Activated CD4-positive, CD25-positive, alpha-beta regulatory T cell treated with anti-CD3 and anti-CD28 coated beads, Interleukin-2, amount 50 U/mL, for 16 hours (primary cell): Measurements from ENCODE around the gene NOD1.

Experiments
- DNase-seq: peaks from one replicate; pipeline ENCODE4 v3.0.0-alpha.2; 2020; ENCODE audit warnings: low read depth, low spot score

Gene NOD1

DNA sequence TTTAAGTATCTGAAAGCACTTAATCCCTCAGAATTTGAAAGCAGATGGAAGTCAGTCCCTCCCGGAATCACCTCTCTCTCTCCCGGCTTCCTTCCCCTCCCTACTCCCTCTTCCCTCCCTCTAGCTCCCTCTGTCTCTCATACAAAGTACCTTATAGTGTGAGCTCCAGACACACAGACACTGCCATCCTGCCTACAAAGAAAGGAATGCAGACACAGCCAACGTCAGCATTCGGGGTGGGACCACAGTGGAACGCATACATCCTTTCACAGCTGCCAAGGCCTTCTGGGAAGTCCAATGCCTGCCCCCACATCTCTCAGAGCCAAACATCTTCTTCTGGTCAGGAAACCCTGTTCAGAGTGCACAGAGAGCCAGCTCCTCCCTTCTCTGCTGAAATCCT lies 9.3 kb downstream of the NOD1 start:
- DNase-seq: no peak

DNA sequence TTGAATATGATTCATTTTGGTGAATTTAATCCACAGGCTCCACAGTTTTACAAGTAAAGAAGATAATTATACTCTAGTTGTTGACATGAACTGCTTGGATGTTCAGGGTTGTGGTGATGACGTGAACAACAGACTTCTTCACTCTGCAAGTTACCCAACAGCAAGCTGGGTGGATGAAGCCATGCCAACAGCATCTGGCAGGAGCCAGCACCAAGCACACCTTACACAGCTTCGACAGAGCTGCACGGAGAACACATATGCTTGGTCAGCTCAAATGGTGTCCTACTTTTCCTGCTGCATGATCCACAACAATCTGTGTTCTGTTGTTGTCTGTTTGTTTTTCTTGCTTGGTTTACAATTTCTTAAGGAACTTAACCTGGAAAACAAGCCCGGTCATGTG lies 9.8 kb downstream of the NOD1 start:
- DNase-seq: no peak

GRCh38 chr7:30468041-30468440 lies 10.5 kb downstream of the NOD1 start:
- no peak for DNase-seq

DNA sequence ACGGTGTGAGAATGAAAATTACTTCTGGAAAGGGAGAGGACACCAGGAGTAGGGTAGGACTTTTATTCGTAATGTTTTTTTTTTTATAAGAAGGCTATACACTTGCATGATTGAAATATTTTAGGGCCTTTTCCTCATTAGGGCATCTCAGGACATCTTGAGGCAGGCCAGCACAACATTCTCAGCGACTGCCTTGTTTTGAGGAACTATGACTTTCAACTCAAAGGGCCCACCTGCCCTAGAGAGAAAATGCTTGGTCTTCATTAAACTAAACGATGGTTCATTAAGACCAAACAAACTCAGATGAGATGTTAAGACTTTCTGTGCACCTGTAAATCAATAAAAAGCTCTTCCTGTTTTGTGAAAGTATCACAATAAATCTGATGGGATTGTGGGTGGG lies 11.3 kb downstream of the NOD1 start:
- DNase-seq: no peak

DNA sequence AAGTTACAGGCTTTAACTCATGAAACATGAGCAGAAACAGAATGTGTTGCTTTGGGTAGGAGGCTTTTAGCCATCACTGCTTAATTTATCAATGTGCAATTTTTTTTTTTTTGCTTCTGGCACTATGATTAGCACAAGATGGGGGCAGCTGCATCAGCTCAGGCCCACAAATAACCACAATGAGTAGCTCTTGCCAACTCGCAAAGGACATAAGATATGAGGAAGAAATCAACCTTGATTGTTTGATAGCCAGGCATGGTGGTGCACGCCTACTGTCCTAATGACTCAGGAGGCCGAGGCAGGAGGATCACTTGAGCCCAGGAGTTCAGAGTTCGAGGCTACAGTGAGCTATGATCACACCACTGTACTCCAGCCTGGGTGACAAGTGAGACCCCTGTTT lies 12.3 kb downstream of the NOD1 start:
- no peak for DNase-seq

GRCh38 chr7:30465811-30466180 lies 12.8 kb downstream of the NOD1 start:
- DNase-seq: no peak

DNA sequence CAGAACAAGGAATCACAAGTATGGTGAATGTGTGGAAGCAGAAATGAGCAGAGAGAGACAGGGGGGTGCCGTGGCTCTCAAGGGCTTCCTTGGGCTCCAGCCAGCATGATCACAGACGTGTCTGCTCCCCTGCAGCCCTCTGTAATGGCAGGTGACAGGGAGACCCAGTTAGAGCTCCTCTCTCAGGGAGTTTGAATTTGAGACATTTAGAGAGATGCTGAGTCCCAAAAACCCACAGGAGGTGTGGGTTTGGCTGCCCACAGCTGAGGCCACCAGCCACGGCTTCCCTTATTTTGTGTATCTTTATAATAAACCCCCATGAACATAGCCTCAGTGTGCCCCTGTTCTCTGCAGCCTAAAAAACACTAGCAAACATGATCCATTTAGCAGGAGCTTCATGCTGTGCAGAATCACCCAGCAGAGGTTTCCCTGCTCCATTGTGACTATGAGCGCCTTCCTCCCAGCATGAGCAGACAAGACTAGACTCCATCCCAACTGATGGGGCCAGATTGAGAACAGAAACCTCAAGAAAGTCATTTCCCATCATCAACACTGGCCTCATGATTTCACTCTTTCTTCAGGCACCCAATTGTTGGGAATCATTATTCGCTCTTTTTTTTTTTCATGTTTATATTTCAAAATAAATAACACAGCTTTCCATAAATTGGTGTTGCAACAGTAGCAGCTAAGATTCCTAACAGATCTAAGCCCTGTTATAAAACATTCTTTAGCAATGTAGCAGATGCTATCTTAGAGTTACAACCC lies 13.4 kb downstream of the NOD1 start:
- no peak for DNase-seq

DNA sequence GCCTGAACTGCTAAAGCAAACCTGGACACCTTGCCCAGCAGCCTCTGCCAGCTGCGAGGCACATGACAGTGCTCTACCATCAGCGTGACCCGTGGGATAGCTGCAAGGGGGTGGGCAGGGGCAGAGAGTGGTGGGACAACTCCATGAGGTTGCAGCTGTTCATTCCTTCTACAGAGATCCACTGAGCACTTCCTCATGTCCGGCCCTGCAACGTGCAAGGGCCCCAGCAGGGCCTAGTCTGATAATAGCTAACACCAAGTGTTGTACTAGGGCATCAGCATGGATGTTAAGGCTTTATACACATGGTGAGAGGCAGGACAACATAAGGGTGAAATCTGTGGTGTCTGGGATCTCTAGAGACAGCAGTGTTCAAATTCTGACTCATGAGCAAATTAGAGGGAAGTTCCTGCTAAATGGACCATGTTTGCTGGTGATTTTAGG lies 14.3 kb downstream of the NOD1 start:
- no peak for DNase-seq

DNA sequence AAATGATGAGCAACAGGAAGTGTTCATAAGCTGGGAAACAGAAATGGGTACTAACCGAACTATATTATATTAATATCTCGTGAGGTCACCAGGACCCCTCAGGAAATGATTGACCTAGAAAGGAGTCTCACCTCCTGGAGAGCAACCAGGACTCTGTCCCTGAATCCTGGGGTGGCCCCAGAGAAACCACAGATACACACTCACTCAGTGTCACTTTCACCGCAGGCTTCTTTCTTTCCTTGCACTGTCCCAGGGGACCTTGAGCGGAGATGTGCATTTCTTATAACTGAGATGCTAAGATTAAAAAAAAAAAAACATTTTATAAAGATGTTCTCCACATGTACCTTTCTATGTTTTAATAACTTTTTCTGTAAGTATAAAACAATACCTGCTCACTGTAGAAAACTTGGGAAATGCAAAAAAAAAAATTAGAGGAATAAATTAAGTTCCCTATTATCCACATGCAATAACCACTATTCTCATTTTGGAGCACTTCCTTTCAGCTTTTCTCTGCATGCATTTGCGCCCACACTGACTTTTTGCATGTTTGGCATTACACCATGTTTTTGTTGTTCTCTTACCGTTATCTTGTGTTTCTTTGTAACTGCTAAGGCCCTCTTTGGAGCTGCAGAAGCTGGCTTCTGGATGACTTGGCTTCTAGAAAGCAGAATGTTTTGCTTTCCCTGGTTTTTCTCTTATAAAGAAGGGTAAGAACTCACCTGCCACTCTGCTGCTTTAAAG lies 15.0 kb downstream of the NOD1 start:
- DNase-seq: no peak

GRCh38 chr7:30462179-30462578 lies 16.4 kb downstream of the NOD1 start:
- no peak for DNase-seq

DNA sequence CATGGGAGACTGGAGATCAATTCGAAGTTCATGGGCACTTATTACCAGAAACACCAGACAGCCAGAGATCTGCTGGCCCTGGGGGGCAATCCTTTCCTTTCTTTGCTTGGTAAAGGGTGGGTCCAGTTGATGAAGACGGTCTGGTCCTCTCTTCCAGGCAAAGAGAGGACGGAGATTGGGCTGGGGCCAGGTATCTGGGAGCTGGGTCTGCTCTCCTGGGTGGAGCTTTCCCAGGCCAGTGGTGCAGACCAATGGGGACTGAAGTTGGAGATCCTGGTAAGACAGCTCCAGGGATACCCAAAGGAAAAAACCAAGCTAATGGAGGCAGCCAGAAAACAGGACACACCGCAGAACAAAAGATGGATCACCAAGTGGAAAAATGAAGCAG lies 18.3 kb downstream of the NOD1 start:
- no peak for DNase-seq

DNA sequence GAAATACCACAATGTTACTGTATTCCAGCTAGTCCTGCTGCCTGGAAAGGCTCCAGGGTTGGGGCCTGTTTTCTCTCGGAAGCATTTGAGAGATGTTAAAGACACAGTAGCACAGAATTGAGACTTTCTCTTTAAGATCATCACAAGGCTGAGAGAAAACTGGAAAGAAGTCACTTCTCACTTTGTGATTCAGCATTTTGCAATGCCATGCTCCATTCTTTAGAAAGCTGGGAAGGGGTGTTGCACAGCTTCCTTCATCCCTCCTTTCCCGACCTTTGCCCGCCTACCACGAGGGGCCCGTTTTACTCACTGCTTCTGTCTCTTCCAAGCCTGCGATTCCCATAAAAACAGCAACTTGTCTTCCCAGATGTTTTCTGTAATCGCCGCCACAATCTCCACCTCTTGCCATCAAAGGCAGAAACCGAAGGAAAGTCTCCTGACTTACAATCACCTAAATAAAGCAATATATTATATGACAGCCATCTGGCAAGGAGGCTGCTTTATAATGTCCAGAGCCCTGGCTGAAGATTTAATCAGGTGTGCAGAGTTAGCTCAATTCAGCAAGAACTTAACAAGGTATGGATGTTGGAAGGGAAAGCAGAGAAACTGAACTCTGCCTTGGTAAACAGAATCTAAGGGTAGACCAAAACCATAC lies 18.9 kb downstream of the NOD1 start:
- no peak for DNase-seq

GRCh38 chr7:30458311-30458710 lies 20.3 kb downstream of the NOD1 start:
- no peak for DNase-seq

GRCh38 chr7:30453921-30454320 lies 24.7 kb downstream of the NOD1 start:
- no peak for DNase-seq

- DNase-seq: no peak
Measured at GRCh38 chr7:30453016-30453415, 25.6 kb downstream of the NOD1 start.

GRCh38 chr7:30452280-30452930 lies 26.2 kb downstream of the NOD1 start:
- DNase-seq: no peak

DNA sequence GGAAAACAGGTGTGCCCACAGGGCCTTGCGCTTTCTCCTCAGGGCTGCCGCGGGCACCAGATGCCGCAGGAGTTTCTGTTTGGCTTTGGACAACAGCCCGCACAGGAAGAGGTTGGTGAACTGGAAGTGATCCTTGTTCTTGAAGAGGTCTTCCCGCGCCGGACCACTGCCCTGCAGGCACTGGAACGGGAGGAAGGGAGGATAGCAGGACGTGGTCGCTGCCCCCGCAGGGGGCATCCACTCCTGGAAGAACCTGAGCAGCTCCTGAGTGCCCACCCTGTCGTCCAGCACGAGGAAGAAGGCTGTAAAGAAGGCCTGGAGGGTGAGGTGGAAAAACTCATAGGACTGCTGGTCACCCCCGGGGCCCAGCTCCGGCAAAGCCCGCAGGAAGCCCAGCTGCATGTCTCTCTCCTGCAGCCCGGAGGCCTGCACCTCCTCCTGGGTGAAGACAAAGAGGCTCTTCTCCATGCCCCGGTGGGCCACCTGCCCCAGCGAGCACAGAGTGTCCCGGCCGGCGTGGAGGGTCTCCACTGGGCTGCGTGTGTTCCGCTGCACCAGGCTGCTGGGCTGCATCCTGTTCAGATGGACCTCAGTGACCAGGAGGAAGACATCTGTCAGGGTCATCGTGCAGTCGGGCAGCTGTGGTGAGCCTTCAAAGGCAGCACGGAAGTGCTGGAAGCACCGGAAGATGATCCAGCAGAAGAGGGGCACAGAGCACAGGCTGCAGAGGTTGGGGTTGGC lies 26.9 kb downstream of the NOD1 start:
- DNase-seq: no peak

DNA sequence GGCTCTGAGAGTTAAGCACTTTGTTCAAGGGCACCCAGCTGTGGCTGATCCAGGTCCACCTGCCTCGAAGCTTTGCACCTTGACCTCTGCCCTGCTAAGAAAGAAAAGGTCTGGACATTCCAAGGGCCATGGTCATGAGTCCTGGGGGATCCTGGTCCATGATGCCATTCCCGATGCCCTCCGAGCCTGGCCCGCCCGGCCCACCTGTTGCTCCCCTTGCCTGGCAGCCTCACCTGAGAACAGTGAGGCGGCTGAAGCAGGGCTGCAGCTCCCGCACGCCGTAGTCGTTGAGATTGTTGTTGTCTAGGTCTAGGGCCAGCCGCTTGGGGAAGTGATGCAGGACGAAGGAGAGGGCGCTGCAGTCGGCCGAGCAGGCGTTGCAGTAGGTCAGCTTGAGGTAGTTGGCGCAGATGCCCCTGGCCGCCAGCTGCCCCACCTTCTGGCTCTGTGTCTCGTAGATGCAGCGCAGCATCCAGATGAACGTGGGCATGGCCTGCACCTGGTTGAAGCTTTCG lies 27.5 kb downstream of the NOD1 start:
- DNase-seq: no peak

DNA sequence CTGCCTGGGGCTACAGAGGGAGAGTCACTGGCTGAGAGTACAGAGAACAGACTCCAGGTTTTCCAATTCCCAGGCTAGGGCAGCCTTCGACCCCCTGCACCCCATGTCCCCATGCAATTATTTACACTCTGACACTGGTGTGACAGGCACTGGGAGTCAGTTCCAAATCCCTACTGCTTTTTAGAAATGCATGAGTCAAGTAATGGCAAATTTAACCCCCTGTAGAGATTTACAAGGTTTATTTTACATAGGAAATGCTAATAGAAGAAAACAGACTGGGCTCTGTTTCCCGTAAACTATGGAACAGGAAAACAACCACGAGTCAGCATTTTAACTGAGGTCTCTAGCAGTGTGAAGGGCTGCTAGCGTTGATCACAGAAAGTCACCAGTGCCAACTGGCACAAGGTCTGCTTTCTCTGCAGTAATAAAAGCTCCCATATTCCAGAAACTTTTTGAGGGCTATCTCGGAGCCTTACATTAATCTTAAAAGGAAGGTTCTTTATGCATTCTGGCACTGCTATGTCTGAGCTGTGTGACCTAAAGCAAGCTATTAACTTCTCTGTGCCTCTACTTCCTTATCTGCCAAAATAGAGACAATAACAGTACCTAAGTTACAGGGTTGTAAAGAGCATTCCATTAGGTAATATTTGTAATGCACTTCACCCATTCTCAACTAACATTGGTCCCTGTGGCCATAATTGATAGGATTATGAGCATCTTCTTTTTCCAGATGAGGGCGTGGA lies 28.2 kb downstream of the NOD1 start:
- DNase-seq: no peak

- no peak for DNase-seq
Measured at GRCh38 chr7:30448461-30449189, 30.0 kb downstream of the NOD1 start.
